Pons (tissue), 1 donor: ENCODE data around the gene TUBA4A.
"Not testable (repeated sequence)": the region's sequence is repeated elsewhere in the genome, so short reads cannot be mapped to it uniquely, and the experiment has no call there.

Source experiments
- DNase-seq: peaks from one replicate; pipeline ENCODE4 v3.0.0-alpha.2; 2016; ENCODE audit warnings: low spot score

Gene TUBA4A

GRCh38 chr2:219210886-219211362 is 42.8 kb downstream of the TUBA4A start:
- no peak for DNase-seq

GRCh38 chr2:219210196-219210885 is 43.4 kb downstream of the TUBA4A start:
- DNase-seq, result no peak

- no peak for DNase-seq
Observed at GRCh38 chr2:219209236-219210195, 44.2 kb downstream of the TUBA4A start.

- DNase-seq, result peak; percentile 28
Observed at GRCh38 chr2:219207884-219208740, 45.6 kb downstream of the TUBA4A start.

- peak; percentile 65 for DNase-seq
Observed at GRCh38 chr2:219207134-219207883, 46.4 kb downstream of the TUBA4A start.

- DNase-seq, result peak; percentile 94
Observed at GRCh38 chr2:219206328-219207133, 47.2 kb downstream of the TUBA4A start, which contains the start of gene ZFAND2B. ZFAND2B (plus strand) TSS chr2:219206782; CDS start chr2:219206988, 206 bp downstream.

GRCh38 chr2:219205981-219206327 is 47.8 kb downstream of the TUBA4A start:
- no peak for DNase-seq

GRCh38 chr2:219205165-219205538 is 48.6 kb downstream of the TUBA4A start:
- no peak for DNase-seq

- no peak for DNase-seq
Observed at GRCh38 chr2:219204425-219205164, 49.1 kb downstream of the TUBA4A start.

- not testable (repeated sequence) for DNase-seq
Observed at GRCh38 chr2:219201331-219201730, 52.4 kb downstream of the TUBA4A start.

GRCh38 chr2:219200502-219201326 is 53.0 kb downstream of the TUBA4A start:
- DNase-seq, result peak; percentile 51
